BLaER1 (cell line): ENCODE measurements around the gene MGA.

Experiments used
- H3K27ac ChIP-seq: shearing (Covaris generic); formaldehyde crosslinking; 2 replicates; pipeline ENCODE4 v1.8.1; 2022
- H3K27me3 ChIP-seq: shearing (Covaris generic); formaldehyde crosslinking; 2 replicates; pipeline ENCODE4 v1.8.1; 2022
- H3K36me3 ChIP-seq: shearing (Covaris generic); formaldehyde crosslinking; 2 replicates; pipeline ENCODE4 v1.8.1; 2022
- H3K4me1 ChIP-seq: shearing (Covaris generic); formaldehyde crosslinking; 2 replicates; pipeline ENCODE4 v1.8.1; 2022
- H3K4me2 ChIP-seq: shearing (Covaris generic); formaldehyde crosslinking; 2 replicates; pipeline ENCODE4 v1.8.1; 2022
- H3K4me3 ChIP-seq: shearing (Covaris generic); formaldehyde crosslinking; 2 replicates; pipeline ENCODE4 v1.8.1; 2022
- H3K9ac ChIP-seq: shearing (Covaris generic); formaldehyde crosslinking; 2 replicates; pipeline ENCODE4 v1.8.1; 2022
- H3K9me3 ChIP-seq: shearing (Covaris generic); formaldehyde crosslinking; 2 replicates; pipeline ENCODE4 v1.8.1; 2022
- H4K20me1 ChIP-seq: shearing (Covaris generic); formaldehyde crosslinking; 2 replicates; pipeline ENCODE4 v1.8.1; 2022
- Cebpa-rat ChIP-seq: shearing (Covaris generic); IDR thresholded peaks from 2 replicates; pipeline ENCODE4 v1.8.1; 2022

Gene MGA

GRCh38 chr15:41797201-41797944, 137.2 kb downstream of the MGA start:
- Histone ChIP-seq H3K27me3 (no peaks in the 10 kb centered on the region), H3K4me2 (peak overlapping the region; percentile 73), H3K4me1 (peaks cover 72% of the 10 kb centered on the region), H4K20me1 (0 out of 2 replicates have a peak, but pooled peaks cover 8% of the 10 kb centered on the region), H3K36me3 (peaks cover 31% of the 10 kb centered on the region), H3K9me3 (peaks cover 17% of the 10 kb centered on the region), H3K27ac (peak overlapping the region; percentile 28; the same call in 1 of the 2 replicates), H3K4me3 (no peak overlapping the region), H3K9ac (no peak overlapping the region; the same call in 1 of the 2 replicates)
- no peak for TF ChIP-seq Cebpa-rat

DNA sequence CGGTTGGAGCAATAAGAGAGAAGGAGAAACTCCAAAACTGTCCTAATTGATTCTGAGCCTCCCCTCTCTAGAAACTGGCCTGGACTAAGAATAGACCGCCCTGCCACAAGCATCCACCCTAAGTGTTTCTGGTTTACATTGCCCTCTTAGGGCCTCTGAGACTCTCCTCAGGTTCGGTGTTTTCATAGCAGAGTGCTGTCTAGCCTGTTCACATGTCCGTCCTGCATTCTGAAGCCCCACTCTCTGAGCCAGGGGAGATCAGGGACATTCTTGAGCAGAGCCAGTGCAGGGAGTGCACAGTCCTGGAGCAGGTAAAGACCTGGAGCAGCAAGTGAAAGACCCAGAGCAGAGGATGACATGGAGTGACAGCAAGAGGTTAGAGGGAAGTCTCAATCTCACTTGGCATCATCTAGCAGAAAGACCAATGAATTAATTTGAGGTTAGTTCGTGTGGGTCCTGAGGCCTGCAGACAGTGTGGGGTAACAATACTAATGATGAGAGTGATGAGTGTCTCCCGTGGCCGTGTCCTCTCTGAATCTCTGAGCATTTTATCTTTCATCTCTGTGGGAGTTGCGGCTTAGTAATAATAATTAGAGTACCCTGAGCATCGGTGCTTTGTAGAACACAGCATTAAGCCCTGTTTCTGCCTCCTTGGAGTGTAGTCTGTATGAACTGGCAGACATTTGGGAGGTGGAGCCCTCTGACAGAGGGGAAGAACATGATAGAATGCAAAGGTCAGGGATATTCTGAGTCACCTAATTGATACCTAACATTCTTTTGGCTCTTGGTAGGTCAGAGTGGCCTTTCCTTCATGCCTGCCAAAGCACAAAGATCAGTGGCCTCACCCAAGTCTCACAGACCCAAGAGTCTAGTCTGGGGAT, 138.6 kb downstream of the MGA start:
- Histone ChIP-seq H3K4me1 (peaks cover 57% of the 10 kb centered on the region), H3K27ac (peak overlapping the region; percentile 5; the same call in 1 of the 2 replicates), H4K20me1 (0 out of 2 replicates have a peak, but pooled peaks cover 8% of the 10 kb centered on the region), H3K4me3 (no peak overlapping the region), H3K4me2 (peak overlapping the region; percentile 40), H3K9ac (no peak overlapping the region; the same call in 1 of the 2 replicates), H3K36me3 (peaks cover 45% of the 10 kb centered on the region), H3K9me3 (peaks cover 17% of the 10 kb centered on the region), H3K27me3 (no peaks in the 10 kb centered on the region)
- no peak for TF ChIP-seq Cebpa-rat

GRCh38 chr15:41799488-41799805, 139.2 kb downstream of the MGA start:
- Histone ChIP-seq H3K36me3 (peaks cover 45% of the 10 kb centered on the region), H3K9me3 (peaks cover 17% of the 10 kb centered on the region), H3K27me3 (no peaks in the 10 kb centered on the region), H3K4me1 (peaks cover 56% of the 10 kb centered on the region), H3K27ac (0 out of 2 replicates have a peak overlapping the region, but pooled peaks have one; percentile 5), H3K4me2 (peak overlapping the region; percentile 40), H4K20me1 (0 out of 2 replicates have a peak, but pooled peaks cover 8% of the 10 kb centered on the region), H3K4me3 (no peak overlapping the region), H3K9ac (no peak overlapping the region)
- no peak for TF ChIP-seq Cebpa-rat

DNA sequence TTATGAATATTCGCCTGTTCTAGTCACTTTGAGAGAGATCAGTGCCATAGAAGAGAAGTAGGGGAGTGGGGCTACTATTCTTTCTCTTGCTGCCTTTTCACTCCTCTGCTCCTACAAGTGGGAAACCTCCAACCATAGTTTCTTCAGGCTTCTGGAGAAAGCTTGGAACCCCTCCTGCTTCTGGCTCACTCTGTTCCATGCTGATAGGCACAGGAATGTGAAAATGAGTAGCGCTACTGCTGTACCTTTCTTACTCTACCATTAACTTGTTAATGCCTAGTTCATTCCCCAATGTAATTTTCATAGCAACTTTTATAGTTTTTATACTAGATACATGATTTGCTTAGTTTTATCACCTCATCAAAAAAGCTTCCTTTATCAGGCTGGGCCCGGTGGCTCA, 141.0 kb downstream of the MGA start:
- Histone ChIP-seq H3K4me3 (no peak overlapping the region), H3K27ac (no peak overlapping the region), H3K9ac (no peak overlapping the region), H3K27me3 (no peaks in the 10 kb centered on the region), H3K4me2 (no peak overlapping the region), H4K20me1 (0 out of 2 replicates have a peak, but pooled peaks cover 8% of the 10 kb centered on the region), H3K9me3 (peaks cover 17% of the 10 kb centered on the region), H3K36me3 (peaks cover 45% of the 10 kb centered on the region), H3K4me1 (peaks cover 56% of the 10 kb centered on the region)
- no peak for TF ChIP-seq Cebpa-rat

GRCh38 chr15:41801850-41802455, 141.7 kb downstream of the MGA start:
- TF ChIP-seq Cebpa-rat = no peak
- Histone ChIP-seq H3K27ac (no peak overlapping the region), H3K27me3 (no peaks in the 10 kb centered on the region), H3K9me3 (peaks cover 17% of the 10 kb centered on the region), H3K4me2 (no peak overlapping the region), H3K4me1 (peaks cover 53% of the 10 kb centered on the region), H3K9ac (no peak overlapping the region), H4K20me1 (peaks cover 8% of the 10 kb centered on the region; the same call in 1 of the 2 replicates), H3K36me3 (peaks cover 52% of the 10 kb centered on the region), H3K4me3 (no peak overlapping the region)

- H4K20me1 ChIP-seq = no peaks in the 10 kb centered on the region; the same call in 1 of the 2 replicates
These were observed 144.2 kb downstream of the MGA start for GRCh38 chr15:41804361-41804760.

DNA sequence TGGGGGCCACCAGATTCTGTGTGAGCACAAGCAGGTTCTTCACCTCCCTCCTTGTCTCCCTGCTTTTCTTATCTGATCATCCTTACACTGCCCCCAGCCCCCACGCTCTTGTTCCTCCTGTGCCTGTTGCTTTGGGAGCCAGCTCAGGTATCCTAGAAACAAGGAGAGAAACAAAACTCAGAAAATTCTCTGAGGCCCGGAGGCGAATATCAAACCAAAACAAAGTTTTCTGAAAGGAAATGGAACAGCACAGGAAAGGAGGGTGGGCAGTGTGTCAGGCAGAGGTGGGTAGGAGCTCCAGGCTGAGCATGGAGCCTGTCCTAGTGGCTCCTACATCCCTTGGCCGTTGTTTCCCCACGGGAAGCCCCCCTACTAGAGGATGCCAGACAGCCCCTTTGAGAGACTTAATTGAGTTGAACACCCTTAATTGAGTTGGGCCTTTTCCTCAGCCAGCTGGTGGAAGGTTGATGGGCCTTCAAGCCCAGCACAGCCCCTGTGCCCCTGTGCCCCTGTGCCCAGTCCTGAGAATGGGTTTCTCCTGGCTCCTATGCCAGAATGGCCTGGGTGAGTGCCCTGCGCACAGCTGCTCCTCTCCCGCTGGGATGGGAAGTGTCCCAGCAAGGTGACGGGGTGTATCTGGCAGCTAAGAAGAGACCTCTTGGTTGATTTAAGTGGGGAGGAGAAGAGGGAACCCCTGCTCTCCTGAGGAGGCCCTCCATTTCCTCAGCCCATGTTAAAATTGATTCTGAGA, 144.9 kb downstream of the MGA start:
- TF ChIP-seq Cebpa-rat = no peak
- Histone ChIP-seq H3K27ac (peak overlapping the region; percentile 60), H3K9ac (peak overlapping the region; percentile 61), H4K20me1 (no peaks in the 10 kb centered on the region; the same call in 1 of the 2 replicates), H3K9me3 (peaks cover 17% of the 10 kb centered on the region), H3K4me3 (no peak overlapping the region), H3K4me2 (peak overlapping the region; percentile 55), H3K36me3 (peaks cover 53% of the 10 kb centered on the region), H3K4me1 (peaks cover 40% of the 10 kb centered on the region), H3K27me3 (no peaks in the 10 kb centered on the region)

More at GRCh38 chr15:41804361-41804760, 144.2 kb downstream of the MGA start:
- no peak overlapping the region for H3K4me3 ChIP-seq
- no peak for TF ChIP-seq Cebpa-rat
- peak overlapping the region; percentile 61 for H3K9ac ChIP-seq
- H3K27me3 ChIP-seq = no peaks in the 10 kb centered on the region
- peaks cover 60% of the 10 kb centered on the region for H3K36me3 ChIP-seq
- H3K27ac ChIP-seq = peak overlapping the region; percentile 60
- H3K9me3 ChIP-seq = peaks cover 17% of the 10 kb centered on the region
- peaks cover 37% of the 10 kb centered on the region for H3K4me1 ChIP-seq
- peak overlapping the region; percentile 55 for H3K4me2 ChIP-seq

DNA sequence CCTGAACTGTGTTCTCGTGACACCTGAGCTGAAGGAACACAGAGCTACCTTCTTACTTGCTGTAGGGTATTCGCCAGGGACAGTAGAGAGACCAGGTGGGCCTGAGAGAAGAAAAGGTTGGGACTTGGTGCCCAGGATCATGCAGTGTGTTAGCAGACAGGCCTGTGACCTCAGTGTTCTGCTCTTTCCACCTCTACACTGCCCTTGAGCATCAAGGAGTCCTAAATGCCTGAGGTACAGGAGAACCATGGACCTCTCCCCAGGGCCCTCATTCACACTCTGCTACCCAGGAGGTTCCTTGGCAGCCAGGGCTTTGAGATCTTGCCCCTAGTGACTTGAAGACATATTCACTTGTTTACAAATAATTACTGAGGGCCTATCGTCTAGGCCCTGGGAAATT, 145.5 kb downstream of the MGA start:
- Histone ChIP-seq H3K27ac (peak overlapping the region; percentile 60), H3K36me3 (peaks cover 47% of the 10 kb centered on the region), H3K4me1 (peaks cover 47% of the 10 kb centered on the region), H3K9ac (no peak overlapping the region), H4K20me1 (no peaks in the 10 kb centered on the region; the same call in 1 of the 2 replicates), H3K9me3 (peaks cover 15% of the 10 kb centered on the region), H3K4me2 (peak overlapping the region; percentile 55), H3K27me3 (no peaks in the 10 kb centered on the region), H3K4me3 (no peak overlapping the region)
- TF ChIP-seq Cebpa-rat = no peak
